NCI-H2081 (cell line): Measurements from ENCODE around the gene PDZK1IP1.
"Not testable (repeated sequence)": the region's sequence is repeated elsewhere in the genome, so short reads cannot be mapped to it uniquely, and the experiment has no call there.

Source experiments
- DNase-seq, 2 experiments: peaks; one replicate each; lab custom pipeline; 2025; lab: John Stamatoyannopoulos, UW

Gene PDZK1IP1

DNA sequence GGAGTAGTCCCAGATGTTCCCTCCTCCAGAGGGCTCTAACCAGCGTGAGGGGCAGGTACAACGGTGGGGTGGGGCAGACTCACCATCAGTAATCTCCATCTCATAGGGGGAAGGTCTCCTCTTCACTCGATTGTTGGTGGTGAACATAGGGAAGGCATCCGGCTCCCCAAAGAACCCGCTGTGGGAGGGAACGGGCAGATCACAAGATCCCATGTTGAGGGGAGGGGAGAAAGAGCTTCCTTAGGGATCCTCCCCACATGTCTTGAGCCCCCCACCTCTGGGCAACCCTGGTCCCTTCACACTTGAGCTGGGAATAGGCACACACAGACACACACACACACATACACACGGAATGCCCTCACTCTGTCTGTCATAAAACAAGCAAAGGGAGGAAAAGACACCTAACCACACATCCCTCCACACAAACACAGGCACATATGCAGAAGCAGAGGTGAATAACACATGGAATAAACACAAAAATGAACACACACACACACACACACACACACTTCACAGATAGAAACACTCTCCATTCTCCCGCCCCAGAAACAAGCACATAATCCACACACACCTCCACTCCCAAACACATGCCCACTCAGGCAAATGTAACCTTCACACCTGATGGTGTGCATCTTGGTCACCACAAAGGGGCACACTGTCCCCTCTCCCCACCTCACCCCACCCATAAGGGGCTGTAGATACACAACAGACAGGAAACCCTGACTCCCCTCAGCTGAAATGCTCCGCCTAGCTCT is 34.3 kb upstream of the PDZK1IP1 start:
- DNase-seq, result no peak

DNA sequence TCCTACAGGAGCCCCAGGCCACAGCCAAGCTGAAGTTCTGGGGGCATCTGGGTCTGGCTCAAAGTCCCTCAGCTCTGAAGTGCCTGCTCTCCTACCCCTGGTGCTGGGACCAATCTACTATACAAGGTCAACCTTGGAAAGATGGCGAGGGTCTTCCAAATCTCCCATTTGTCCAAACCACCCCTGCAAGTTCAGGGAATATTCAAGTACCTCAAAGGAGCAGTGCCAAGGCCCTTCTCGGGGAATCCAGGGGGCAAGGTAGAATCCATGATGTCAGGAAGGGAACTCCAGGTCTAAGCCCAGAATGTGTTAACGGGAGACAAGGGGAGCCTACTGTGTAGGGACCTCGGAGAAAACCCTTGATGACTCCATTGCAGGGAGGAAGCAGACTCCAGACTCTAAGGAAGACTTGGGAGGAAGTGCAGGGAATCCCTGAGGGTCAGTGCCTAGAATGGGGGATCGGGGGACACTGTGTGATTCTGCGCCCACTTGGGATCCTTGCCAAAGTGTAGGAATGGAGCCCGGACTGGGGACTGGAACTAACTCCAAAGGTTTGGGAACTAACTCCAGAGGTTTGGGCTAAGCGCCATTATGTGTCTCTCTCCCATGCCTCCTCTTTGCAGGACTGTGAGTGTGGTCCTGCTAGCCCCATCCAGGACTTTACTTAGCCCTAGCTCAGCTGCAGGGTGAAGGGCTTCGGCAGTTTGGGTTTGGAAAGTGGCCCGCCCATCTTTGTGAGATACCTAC is 33.5 kb upstream of the PDZK1IP1 start:
- no peak for DNase-seq

DNA sequence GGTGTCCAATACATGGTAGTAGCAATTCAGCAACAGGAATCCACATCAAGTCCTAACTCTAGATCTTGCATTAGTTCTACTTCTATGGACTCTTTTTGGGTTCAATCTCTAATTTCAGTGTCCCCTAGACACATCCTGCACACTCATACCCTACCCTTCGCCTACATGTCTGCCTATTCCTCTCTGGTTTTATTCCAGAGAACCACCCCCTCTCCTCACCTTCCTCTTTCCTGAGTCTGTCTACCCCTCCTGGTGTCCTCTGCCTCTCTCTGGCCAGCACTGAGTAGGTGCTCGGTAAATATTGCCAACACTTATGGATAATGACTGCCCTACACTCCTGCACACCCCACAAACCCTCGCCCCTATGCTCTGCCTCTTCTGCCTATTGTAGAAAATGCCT is 32.6 kb upstream of the PDZK1IP1 start:
- no peak for DNase-seq

DNA sequence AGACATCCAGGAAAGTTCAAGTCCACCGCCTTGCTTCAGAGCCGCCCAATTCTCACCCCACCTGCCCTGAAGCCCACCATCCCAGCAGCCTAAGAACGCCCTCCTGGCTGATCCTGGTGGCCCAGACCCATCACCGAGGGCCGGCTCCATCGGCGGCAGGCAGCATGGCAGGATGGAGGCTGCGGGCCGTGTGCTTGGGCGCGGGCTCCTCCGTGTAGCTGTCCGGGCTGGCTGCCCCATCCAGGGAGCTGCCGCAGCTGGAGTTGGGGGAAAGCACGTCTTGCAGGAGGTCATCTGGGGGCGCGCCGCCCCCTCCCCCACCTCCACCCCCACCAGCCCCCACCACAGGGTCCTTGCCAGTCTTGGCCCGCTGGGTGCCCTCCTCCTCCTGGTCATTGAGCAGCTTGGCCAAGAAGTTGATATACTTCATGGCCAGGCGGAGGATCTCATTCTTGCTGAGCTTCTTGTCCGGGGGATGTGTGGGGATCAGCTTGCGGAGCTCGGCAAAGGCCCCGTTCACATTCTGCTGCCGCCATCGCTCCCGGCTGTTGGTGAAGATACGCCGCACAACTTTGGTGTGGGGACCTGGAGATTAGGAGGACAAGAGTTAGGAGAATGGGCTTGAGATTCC is 29.9 kb upstream of the PDZK1IP1 start:
- no peak for DNase-seq

DNA sequence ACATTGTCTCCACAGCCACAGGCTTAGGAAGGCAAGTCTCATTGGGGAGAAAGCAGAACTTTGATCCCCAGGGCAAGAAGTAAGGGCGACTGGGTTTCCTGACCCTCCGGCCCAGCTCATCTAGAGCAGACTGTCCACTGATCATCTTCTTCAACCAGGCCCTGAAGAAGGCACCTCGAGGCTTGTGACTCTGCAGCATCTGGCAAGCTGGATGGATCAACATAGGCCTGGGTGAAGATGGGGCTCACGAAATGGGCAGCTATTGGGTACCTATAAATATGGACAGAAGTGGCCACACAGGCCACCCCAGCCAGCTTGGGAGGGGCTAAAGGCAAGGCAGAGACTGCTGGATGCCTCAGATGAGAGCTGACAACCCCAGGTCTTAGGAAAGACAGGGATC is 29.2 kb upstream of the PDZK1IP1 start:
- DNase-seq, result no peak

DNA sequence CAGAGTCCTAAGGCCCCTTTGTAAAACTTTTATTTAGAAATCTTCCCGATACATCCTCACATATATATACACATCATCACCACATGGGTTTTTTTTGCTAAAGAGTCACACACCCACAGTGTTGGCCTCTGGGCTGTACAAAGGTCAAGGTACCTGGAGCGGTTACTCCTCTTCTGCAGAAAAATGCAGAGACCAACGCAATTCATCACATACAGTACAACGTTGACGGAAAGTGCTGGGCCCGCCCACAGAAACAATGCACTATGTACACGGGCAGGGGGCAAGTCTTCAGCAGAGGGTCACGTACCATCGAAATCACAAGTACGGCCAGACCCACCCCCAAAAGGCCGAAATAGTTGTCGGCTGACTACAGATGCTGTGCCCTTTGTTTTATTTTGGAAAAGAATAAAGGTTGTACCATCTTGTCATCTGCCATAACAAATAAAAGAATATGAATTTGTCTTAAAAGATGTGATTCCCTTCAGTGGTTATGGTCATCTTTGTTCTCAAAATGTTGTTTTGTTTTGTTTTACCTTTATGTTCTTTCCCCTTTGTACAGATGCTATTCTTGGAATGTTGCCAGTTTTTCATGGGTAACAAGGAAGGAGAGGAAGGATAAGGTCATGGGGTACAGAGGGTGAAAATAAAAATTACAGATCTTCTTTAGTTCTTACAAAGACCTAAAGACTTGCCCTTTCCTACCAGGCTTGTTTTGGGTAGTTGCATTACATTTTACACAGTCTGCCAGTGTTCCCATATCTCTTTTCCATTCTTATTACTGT is 26.6 kb upstream of the PDZK1IP1 start:
- no peak for DNase-seq

DNA sequence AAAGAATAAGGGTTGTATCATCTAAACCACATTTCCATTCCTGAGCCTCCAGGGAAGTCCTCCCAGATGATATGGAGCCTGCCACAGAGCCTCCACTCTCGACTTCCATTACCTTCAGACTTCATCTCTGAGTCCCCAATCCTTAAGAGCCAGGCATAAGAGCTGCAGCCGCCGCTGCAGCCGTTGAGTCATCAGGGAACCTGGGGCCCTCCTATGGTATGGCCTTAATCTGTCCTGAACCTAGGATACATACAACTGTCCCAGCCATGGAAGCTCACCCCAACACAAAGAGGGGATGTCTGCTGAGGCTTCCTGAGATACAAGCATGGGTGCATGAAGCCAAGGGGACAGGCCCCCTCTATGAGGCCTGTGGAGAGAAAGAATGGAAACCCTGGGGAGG is 25.9 kb upstream of the PDZK1IP1 start:
- DNase-seq, result no peak

DNA sequence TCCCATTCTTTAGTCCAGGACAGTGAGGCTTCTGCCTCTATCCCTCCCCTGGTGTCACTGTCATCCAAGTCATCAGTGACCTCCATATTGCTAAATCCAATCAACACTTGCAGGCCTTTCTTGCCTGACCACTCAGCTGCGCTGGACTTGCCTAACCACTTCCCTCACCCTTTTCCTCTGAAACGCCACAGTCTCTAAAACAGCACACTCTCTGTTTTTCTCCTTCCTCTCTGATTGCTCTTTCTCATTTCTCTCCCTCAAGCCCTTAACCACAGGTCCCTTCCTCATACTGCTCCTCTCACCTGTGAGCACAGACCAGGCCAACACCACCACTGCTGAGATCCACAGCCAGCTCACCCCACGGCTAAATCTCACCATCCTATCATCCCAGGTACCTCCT is 24.7 kb upstream of the PDZK1IP1 start:
- no peak for DNase-seq

DNA sequence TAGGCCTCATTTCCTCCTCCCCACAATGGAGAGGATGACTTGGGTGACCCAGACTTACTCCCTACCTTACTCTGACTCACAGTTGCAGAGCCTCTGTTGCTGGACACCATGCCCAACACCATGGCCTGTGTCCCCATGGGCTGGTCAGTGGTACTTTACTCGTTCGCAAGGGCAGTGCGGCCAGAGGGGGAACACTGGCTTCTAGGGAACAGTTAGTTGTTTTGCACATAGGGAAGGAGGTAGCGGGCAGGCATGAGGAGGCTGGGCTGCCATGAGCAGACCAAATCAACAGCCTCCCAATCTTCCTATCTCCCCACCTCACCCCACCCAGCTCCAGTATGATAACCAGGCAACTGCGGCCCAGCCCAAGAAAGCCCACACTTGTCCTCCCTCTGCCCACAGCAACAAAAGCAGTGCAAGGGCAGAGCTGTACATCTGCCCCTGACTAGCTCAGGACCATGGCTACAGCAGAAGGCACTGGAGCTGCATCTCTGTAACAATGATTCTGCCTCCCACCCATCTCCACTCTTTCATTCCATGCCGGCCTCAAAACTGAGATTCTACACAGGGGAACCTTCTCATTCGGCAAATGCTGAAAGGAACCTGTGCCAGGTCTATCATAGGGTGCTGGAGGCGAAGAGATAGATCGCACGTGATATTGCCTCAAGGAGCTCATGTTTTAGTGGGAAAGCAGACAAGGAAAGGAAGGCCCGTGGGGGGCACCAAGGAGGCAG is 23.6 kb upstream of the PDZK1IP1 start:
- no peak for DNase-seq

DNA sequence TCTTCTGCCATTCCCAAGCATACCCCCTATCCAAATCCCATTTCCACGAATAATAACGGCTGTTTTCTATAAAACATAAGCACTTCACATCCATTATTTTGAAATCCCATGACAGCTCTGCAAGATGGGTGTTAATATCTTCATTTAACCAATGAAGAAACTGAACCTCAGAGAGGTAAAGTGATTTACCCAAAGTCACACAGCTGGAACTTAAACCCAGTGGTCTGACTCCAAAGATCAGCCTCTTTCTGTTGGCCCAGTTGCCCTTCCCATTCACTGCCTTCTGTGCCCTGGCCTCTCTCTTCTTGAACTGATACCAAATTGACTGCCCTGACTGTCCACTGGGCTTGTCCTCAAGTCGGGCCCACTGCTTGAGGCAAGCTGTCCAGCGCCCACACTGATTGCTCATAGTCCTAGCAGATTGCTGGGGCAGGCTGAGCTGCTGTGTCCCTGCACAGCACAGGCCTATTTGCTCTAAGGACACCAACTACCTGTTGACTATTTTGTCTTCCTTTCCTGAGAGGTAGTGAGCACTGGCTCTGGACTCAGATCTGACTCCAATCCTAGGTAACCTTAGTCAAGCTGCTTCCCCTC is 22.9 kb upstream of the PDZK1IP1 start:
- DNase-seq, result no peak

DNA sequence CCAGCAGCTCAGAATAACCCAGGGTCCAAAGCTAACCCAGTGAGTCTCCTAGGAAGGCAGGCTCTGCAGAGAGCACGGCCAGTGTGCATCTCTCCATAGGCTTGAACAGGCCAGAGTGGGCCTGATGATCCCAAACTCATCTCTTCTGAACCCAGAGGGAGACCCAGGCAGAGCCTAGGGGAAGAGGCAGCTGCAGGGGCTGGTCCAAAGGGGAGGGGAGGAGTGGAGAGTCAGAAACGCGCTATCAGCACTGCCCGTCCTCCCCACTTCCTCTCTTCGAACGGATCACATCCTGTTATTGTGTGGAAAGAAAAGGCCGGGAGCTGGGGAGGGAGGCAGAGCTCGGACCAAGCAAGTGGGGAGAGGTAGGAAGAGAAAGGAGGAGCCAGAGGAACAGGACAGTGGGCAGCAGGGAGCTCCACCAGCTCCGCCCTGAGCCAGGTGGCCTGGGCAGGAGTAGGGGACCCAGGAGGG is 22.0 kb upstream of the PDZK1IP1 start:
- DNase-seq, result no peak

DNA sequence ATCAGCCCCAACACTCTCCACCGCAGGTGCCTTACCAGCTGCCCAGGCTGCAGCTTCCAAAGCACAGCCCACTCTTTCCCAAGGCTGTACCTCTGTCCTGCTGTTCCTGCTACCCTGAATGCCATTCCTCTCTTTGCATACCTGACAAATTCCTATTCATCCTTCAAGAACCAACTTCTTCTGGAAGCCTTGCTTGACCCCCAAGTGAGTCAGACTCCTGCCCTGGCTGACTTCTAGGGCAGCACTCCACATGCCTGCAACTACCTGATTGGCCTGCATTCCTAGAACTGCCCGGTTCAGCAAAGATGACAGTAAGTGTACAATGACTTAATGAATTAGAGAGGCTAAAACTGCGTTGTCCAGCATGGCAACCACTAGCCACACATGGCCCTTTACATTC is 20.8 kb upstream of the PDZK1IP1 start:
- no peak for DNase-seq

DNA sequence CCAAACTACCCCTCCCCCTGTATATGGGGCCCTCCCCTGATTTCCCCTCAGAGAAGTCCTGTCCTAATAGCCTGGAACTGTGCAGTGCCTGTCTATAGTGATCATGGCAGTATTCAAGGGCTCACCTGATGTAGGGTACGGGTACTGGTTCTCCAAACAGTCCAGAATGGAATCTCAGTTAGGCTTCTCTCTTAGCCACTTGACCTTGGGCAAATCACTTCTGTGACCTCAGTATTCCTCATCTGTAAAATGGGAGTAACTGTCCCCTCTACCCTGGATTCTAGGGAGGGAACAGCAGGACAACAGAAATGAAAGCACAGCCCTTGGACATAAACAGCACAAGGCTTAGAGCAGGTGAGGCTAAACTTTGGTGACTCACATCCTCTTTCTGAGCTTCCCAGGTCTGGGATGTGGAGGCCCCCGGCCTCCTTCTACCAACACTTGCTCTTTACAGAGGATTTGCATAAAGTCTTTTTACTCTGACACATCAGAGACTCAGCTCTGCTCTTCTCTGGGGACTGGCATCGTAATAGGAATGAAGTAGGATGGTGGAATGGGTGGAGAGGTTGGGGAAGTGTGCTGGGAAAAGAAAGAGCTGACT is 20.0 kb upstream of the PDZK1IP1 start:
- DNase-seq, result no peak

DNA sequence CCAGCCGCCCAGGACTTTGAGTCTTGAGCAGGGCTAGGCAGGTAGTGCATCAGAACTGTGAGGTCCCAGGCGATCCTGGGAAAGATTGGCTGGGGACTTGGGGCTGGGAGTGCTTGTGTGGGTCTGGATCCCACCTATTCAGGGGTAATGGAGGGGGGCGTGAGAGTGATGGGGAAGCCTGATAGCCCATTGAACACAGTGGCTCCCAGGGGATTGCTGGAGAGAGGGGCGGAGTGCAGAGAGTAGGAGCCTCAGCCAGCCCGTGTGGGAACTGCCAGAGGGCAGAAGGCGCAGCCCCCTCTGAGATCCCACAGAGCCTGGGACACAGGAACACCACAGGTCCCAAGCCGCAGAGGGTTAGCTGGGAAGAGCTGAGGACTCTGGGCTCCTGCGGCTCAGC is 19.3 kb upstream of the PDZK1IP1 start:
- DNase-seq, result no peak

DNA sequence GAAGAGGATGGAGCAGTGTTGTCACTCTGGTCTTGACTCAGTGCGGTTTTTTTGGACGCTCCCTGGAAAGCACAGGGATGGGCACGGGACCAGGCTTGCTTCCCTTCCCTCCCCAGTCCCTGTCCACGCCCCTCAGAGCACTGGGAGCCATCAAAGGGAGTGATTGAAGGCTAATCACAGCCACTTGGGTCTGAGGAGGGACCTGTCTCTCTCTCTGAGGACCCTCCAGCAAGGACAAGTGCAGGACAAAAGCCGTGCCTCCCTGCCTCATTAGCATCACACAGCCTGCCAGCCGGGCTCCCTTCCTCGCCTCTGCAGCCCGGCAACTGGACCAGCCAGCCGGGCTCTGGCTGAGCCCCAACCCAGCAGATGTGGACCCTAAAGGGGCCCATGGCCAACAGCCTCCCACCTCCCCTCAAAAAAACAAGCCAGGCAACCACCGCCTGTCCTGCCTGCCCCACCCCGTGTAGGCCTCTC is 18.6 kb upstream of the PDZK1IP1 start:
- no peak for DNase-seq

DNA sequence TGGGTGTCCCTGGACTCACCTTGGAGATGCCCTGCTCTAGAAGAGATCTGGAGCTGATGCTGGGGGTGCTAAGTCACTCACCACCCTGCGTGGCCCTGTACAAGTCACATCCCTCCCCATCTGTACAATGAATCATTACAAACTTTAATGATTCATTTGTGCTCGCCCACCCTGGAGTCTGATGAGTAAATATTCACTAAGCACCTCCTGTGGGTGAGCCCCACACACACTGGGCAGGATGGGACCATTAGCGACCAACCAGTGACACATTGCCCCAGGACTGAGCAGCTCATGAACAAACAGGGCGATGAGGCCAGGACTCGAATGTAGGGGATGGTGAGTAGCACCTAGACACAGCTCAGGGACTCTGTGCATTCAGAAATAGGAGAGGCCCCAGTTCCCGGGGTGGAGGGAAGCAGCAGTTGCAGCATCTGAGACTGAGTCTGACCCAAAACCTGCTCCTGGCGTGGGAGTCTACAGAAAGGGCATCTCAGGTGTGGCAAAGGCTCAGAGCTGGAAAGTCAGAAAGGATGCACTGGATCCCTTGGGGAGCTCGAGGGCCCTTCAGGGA is 18.1 kb upstream of the PDZK1IP1 start:
- no peak for DNase-seq

DNA sequence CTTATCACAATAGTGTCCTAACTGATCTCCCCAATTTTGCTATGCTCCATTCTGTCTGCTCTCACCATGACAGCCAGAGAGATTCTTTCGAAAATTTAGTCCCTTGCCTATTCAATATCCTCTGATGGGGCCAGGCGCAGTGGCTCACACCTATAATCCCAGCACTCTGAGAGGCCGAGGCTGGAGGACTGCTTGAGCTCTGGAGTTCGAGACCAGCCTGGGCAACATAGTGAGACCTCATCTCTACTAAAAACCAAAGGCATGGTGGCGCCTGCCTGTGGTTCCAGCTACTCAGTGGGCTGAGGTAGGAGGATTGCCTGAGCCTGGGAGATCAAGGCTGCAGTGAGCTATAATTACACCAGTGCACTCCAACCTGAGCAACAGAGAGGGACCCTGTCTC is 16.1 kb upstream of the PDZK1IP1 start:
- no peak for DNase-seq

DNA sequence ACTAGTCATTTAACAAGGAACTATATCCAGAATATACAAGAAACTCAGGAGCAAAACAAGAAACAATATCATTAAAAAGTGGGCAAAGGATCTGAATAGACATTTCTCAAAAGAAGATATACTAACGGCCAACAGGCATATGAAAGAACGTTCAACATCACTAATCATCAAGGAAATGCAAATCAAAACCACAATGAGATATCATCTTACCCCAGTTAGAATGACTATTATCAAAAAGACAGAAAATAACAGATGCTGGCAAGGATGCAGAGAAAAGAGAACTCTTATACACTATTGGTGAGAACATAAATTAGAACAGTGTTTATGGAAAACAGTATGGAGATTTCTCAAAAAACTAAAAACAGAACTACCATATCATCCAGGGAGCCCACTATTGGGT is 13.7 kb upstream of the PDZK1IP1 start:
- DNase-seq, result not testable (repeated sequence)

DNA sequence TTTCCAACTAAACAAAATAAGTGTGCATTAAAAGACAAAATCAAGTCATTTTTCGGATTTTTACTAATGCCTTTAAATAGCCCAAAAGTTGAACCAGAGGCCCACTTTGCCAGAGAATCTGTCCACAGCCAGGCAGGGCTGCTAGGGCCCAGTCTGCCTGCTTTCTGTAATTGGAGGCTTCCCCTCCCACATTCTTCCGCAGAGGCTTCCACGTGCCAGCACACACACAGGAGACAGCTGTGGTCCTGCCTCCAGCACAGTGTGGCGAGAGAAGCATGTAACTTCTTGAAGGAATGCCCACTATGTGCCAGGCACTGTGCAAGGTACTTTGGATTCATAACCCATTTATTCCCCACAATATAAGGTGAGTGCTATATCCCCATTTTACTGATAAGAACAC is 11.3 kb upstream of the PDZK1IP1 start:
- no peak for DNase-seq

DNA sequence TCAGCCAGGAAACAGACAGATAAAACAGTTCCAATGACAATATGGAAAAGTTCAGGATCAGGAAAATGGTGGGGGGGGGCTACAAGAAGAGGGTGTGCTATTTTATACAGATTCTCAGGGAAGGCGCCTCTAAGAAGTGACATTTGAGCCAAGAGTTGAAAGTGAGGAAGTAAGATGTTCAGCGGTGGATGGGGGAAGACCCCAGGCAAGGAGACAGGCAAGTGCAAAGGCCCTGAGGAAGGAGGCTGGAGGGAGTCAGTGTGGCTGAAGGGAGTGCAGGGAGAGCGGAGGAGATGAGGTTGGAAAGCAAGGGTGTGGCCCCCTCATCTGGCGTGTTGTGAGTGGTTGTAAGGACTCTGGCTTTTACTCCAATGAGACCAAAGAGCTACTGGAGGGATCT is 8.4 kb upstream of the PDZK1IP1 start:
- DNase-seq, result no peak
